Choroid plexus epithelial cell (primary cell): ENCODE data around the gene CCN6.

Source experiments
- DNase-seq: peaks from one replicate; pipeline ENCODE4 v3.0.0-alpha.2; 2010; ENCODE audit warnings: low read depth
- H3K4me3 ChIP-seq: 2 replicates; pipeline ENCODE4 v1.5.1; 2011; ENCODE audit warnings: low read depth, mild to moderate bottlenecking, control low read depth, low read length, moderate library complexity
- CTCF ChIP-seq: conservative IDR thresholded peaks from 2 replicates; pipeline ENCODE4 v1.5.1; 2011; ENCODE audit warnings: low read depth, mild to moderate bottlenecking, control low read depth, inconsistent platforms, low read length, moderate library complexity

CCN6 gene

DNA sequence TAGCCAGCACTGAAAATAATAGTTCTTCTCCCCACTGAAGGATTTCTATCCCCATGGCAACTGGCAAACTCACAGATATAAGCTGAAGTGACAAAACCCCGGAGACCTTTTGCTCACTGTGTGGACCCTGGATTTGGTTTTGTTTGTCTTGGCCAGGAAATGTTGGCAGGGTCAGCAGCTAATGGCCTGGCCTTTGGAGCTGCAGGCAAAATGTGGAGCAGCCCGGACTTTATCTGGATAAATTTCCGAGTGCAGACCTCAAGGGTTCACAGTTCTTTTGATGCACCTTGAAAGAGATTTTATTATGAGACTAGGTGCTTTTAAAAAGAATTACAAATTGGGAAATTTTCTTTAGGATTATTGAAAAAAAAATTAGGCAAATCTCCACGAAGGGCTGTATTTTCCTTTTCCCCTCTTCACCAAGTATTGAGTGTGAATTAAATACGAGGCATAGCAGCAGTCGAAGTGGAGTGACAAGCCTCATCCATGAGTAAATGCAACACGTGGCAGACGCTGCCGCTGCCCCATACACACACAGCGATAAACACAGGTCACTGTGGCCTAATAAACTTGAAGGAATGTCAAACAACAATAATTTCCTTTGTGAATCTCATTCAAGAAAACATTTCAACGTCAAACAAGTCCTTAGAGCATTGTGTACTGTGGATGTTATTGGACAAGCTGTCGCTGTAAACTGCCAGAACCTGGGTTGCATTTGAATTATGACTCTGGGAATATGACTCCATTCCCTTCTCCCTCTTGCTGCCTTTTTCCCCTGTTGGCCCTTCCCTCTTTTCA, 35.1 kb upstream of the CCN6 start:
- DNase-seq, result no peak
- no peak overlapping the region for H3K4me3 ChIP-seq
- TF ChIP-seq CTCF, result no peak

DNA sequence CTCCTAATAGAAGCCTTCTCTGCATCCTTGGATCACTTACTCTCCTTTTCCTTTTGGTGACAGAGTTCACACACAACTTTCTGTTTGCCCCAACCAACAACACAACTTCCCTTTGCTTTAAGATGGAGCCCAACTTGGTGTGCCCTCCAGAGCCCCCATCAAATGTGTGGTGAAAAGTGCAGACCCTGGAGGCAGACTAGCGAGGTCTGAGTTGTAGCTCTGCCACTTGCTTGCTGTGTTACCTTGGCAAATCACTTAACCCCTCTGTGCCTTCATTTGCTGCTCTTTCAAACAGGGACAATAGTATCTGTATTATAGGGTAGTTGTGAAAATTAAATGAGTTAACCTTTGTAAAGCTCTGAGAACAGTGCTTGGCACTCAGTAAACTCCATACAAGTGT, 34.3 kb upstream of the CCN6 start:
- H3K4me3 ChIP-seq, result no peak overlapping the region
- TF ChIP-seq CTCF, result no peak
- DNase-seq, result no peak

GRCh38 chr6:112021691-112022310, 32.1 kb upstream of the CCN6 start:
- H3K4me3 ChIP-seq, result no peak overlapping the region
- no peak for DNase-seq
- TF ChIP-seq CTCF, result no peak

DNA sequence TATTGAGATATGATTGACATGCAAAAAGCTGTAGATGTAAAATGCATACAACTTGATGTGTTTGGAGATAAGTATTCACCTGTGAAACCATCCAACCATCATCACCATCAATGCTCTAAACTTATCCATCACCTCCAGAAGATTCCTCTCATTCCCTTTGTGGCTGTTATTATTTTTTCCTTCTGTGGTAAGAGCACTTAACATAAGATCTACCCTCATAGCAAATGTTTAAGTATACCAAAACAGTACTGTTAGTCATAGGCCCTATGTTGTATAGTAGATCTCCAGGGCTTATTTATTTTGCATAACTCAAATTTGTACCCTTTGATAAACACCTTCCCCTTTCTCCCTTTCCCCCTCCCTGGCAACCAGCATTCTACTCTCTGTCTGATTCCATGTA, 31.2 kb upstream of the CCN6 start:
- H3K4me3 ChIP-seq, result no peak overlapping the region
- DNase-seq, result no peak
- no peak for TF ChIP-seq CTCF

GRCh38 chr6:112024464-112024863, 29.4 kb upstream of the CCN6 start:
- TF ChIP-seq CTCF, result no peak
- H3K4me3 ChIP-seq, result no peak overlapping the region
- no peak for DNase-seq

DNA sequence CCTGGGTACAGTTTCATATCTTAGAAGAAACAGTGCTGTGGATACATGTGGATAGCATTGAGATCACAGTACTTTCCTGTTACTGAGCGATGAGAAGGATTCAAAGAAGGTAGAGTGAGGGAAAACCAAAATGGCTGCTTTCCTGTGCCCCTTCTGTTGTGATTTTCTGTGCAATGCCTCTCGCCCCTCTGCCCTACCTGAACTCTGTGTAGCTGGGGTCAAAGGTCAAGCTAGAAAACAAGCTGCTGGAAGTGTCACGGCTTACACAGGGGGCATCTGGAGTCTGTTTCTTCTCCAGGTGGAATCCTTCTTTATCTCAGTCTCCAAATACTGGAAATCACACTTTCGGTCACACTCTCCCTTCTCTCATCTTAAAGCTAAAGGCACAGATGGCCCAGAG, 27.0 kb upstream of the CCN6 start:
- no peak for TF ChIP-seq CTCF
- no peak overlapping the region for H3K4me3 ChIP-seq

More for the DNA sequence above, 27.0 kb upstream of the CCN6 start:
- DNase-seq, result no peak
